GM19468 (cell line): ENCODE results near the gene DIAPH3.

Source experiments
- ATAC-seq: cut with Tn5 transposase; IDR thresholded peaks from one replicate; pipeline ENCODE4 v1.9.1; 2021; ENCODE audit warnings: mild to moderate bottlenecking, moderate library complexity, moderate number of reproducible peaks; ENCODE audit not compliant: unreplicated experiment; ENCODE audit errors: extremely low read depth

DIAPH3 gene

DNA sequence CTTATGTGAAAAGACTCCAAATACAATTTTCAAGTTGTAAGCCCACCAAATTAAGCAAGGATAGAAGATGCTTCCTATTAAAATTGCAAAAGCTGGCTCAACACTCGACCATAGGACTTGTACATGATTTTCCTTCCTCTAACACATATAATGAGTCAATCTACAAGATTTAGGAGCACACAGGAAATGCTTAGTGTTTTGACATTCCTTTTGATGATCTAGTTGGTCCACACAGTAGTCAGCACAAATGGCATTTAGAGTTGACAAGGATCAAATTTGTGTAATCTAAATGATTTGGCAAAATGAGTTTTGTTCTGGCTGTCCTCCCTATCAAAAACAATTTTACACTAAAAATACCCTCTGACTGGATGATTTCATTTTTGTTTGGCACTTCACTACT lies 340.2 kb downstream of the DIAPH3 start:
- no peak for ATAC-seq

DNA sequence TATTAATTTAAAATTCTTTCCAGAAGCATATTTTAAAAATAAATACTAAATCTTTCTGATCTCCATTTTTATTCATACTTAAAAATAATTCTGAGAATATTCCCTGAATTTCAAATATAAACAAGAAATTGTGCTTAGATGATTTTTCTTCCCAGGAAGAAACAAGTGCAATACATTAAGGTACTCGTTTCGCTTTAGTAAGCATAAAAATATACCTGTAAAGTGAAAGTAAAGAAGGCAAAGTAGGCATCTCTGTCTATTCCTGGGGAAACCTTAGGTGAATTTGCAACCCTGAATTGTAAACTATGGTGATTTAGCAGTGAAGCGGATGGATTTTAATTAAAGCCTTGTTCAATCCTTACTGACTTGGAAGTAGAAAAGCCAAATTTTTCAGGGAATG lies 354.2 kb downstream of the DIAPH3 start:
- no peak for ATAC-seq

DNA sequence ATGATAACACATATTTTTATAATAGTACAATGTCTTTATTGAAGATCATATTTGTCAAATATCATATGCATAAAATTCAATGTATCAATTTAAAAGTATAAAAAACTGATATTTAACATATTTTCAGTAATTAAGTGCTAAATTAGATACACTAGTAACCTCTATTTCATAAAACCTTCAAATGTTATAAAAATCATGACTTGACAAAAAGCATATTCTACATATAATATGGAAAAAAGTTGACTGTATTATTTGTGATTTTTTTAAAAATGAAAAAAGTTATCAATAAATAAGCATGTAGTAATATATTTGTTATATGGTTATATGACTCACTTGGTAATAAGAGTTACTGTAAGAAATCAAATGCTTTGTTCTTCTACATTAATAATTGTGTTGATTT lies 356.9 kb downstream of the DIAPH3 start:
- no peak for ATAC-seq

GRCh38 chr13:59801107-59801880 lies 362.4 kb downstream of the DIAPH3 start:
- no peak for ATAC-seq

GRCh38 chr13:59793107-59793506 lies 370.6 kb downstream of the DIAPH3 start:
- ATAC-seq = no peak

DNA sequence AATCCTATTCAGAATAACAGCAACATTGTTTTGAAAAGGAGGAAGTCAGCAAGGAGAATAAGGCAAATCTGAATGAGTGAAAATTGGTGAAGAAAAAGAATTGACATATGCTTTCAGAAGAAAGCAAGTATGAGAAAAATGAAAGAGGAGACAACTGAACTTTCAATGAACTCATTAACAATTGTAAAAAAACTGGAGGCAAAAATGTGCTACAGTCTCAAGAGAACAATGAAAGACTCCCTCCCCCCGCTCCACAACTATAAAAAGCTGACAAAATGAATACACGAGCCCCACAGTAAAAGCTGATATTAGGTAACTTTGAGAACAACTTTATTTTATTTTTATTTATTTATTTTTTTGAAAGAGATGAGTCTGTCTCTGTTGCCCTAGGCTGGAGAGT lies 373.1 kb downstream of the DIAPH3 start:
- no peak for ATAC-seq

DNA sequence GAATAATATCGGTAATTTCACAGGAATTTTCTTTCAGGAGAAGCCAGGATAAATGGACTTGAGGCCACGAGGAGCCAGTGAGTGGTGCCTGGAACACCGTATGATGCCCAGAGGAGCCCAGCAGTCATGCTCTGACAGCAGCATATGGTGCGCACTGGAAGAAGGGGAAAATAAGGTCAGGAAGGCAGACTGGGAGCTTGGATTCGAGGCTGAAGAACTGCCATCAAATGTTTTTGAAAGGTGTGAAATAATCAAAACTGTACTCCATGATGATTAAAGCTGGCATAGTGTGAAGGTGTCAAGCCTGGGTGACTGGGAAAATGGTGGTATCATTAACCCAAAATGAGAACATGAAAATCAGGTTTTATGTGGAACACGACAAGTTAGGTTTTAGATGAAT lies 374.2 kb downstream of the DIAPH3 start:
- no peak for ATAC-seq

GRCh38 chr13:59787679-59788078 lies 376.0 kb downstream of the DIAPH3 start:
- no peak for ATAC-seq

GRCh38 chr13:59782696-59783095 lies 381.0 kb downstream of the DIAPH3 start:
- no peak for ATAC-seq

DNA sequence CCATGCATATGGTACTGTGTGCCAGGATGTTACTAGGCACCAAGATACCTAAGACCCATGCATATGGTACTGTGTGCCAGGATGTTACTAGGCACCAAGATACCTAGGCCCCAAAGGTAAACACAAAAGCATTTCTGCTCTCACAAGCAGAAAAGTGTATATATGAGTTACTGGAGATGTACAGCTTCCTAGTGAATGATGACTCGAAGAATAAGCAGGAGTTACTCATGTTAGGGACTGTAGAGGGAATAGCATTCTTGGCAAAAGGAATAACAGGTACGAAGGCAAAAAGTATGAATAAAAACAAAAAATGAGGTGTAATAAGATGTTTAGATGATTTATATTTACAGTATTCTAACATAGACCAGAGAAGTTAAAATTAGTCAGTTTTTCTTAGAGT lies 383.7 kb downstream of the DIAPH3 start:
- ATAC-seq = no peak

- no peak for ATAC-seq
These were observed 386.6 kb downstream of the DIAPH3 start for GRCh38 chr13:59776924-59777690.

DNA sequence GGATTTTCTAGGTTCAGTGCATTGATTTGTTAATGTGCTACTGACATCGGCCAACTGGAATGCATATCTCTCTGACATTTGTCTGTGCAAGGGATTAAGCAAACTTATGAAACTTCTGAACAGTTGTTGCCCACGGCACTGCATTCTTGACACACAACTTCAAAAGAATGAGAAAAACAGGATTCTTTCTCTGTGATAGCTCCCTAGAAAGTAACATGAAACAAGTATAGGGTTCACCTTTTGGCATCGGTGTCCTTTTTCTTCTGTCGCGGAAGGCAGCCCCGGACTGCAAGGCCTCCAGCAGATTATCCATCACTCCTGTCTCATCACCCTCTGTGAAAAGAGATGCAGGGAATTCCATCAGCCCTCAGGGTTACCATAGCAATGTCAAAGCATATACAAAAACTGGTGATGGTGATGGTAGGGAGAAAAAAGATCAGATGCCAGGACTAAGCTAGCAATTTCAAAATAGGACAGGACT lies 389.2 kb downstream of the DIAPH3 start:
- no peak for ATAC-seq

DNA sequence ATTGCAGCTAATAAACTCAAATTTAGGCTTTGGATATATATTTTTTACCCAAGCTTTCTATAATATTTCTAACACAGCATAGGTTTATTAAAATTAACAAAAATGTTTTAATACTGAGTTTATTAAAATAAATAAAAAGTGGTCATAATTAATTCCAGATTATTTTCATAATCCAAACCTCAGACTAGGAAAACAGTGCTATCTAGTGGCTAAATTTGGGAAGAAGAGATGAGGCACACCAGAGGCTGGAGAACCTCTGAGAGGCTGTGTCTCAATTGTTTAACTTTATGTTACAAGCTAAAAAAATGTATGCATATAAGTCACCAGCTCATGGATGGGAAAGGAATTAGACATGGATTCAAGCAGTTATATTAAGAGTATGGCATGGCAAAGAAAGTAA lies 392.5 kb downstream of the DIAPH3 start:
- ATAC-seq = no peak

DNA sequence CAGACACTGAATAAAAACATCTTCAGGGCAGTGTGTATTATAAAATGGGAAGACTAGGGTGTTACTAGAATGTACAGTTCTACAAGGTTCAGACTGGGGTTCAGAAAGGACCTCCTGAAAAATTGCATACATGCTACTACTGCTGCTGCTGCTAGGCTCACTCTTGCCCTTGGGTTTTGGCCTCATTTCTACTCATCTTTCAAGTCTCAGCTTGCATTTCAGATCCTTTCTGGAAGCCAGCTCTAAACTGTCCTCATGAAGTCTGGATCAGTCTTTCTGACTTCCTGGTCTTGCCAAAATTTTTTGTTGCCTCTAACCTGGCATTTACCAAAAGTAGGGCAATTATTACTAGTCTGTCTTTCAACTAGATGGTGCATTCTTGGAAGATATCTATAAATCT lies 393.3 kb downstream of the DIAPH3 start:
- no peak for ATAC-seq

- ATAC-seq = no peak
These were observed 397.5 kb downstream of the DIAPH3 start for GRCh38 chr13:59766236-59766635.

DNA sequence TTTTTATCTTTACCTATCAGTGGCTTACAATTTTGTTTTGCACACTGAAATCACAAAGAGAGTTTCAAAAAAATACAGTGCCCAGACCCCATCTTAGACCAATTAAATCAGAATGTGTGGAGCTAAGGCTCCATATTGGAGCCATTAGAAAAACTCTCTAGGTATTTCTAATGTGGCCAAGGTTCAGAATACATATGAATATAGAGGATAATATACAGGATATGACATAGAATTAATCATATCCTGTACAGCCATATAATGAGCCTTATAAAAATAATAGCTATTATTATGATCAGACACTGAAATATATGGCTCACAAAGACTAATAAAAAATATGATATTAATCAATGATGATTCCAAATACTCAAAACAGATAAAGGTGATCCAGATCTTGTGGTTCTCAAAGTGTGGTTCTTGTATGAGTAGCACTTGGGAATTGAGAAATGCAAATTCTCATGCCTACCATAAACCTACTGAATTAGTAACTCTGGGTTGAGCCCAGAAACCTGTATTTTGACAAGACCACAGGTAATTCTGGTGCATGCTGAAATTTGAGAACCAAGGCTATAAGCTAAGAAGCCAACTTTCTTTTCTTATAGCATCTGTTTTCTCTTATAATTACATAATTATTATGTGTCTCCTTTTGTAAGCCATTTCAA lies 408.0 kb downstream of the DIAPH3 start:
- ATAC-seq = no peak

GRCh38 chr13:59754411-59754810 lies 409.3 kb downstream of the DIAPH3 start:
- ATAC-seq = no peak

DNA sequence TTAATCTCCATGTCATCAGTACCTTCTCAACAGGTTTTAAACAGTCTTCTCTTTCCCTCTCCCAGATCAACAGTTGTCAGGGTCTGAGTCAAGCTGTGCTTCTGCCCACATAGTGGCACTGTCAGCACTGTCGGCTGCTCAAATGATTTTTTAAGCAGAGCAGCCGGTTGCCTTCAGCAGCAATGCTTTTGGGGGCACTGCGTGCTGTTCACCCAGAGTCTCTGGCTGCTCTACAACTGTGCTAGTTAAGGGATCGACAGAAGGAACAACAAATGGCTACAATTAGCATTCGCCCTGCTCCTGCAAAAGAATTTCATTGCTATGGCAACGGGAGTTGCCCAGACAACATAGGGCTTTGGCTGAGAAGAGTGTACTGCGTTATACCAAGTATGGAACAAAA lies 412.9 kb downstream of the DIAPH3 start:
- no peak for ATAC-seq

DNA sequence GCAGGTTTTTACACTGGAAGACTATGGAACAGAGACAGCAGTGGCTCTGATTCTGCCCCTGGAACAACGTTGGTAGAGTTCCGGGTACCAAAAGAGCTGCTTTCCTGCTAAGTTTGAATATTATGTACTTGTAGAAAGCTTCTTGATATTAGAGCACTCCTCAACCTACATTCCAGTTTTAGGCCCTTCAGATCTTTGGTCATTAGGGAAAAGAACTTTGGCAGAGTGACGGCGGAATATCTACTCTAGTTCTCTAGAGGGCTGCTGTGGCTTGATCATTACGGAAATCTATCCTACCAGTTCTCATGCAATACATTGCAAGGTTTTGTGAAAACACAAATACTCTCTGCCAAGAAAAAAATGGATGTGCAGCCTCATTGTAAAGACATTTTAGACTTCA lies 415.7 kb downstream of the DIAPH3 start:
- ATAC-seq = no peak

- ATAC-seq = no peak
These were observed 416.2 kb downstream of the DIAPH3 start for GRCh38 chr13:59747529-59747928.
